ENCODE data around the gene ANKRD44.

Gene ANKRD44

GRCh38 chr2:197339496-197340220, 29.1 kb upstream of the ANKRD44 start:
- Histone ChIP-seq H4K91ac (ENCODE audit: low read length) (no peak overlapping the region), H3K79me1 (replicated peaks; ENCODE audit: low read length, poor library complexity, severe bottlenecking) (no peaks in the 10 kb centered on the region), H2BK5ac (ENCODE audit: low read depth, low read length, poor library complexity, severe bottlenecking) (no peak overlapping the region), H3K14ac (ENCODE audit: low read length in 2 of 2) (no peak overlapping the region), H2BK12ac (ENCODE audit: low read length in 2 of 2) (no peak overlapping the region), H3K9me3 (ENCODE audit: control insufficient read depth, low read length) (no peaks in the 10 kb centered on the region), H3K18ac (ENCODE audit: low read depth in 1 of 2, low read length in 2 of 2) (no peak overlapping the region), H2AFZ (ENCODE audit: low read depth, low read length) (no peak overlapping the region), H3K36me3 (ENCODE audit: control insufficient read depth in 1 of 2, insufficient read depth in 2 of 2, low read depth in 1 of 2, low read length in 2 of 2) (no peaks in the 10 kb centered on the region), H3K9ac (ENCODE audit: low read length) (no peak overlapping the region), H3K4me2 (ENCODE audit: low read length, poor library complexity, severe bottlenecking) (no peak overlapping the region), H3K23ac (ENCODE audit: low read length in 2 of 2) (no peak overlapping the region), H2AK5ac (ENCODE audit: low read length, severe bottlenecking) (no peak overlapping the region), H3K4me3 (ENCODE audit: insufficient read depth in 1 of 2, low read depth in 1 of 2, low read length in 2 of 2) (no peak overlapping the region), H3K27ac (ENCODE audit: low read length, poor library complexity, severe bottlenecking) (no peak overlapping the region), H2BK15ac (ENCODE audit: low read depth, poor library complexity, severe bottlenecking) (no peak overlapping the region), H3K27me3 (ENCODE audit: control insufficient read depth in 1 of 2, insufficient read depth in 1 of 2, low read length in 2 of 2) (peaks cover 0 to 3% of the 10 kb centered on the region in 2 experiments), H4K8ac (ENCODE audit: low read length) (no peak overlapping the region), H3K4ac (ENCODE audit: low read depth in 1 of 2, low read length in 2 of 2) (no peak overlapping the region), H3K4me1 (ENCODE audit: control insufficient read depth, insufficient read depth, low read depth, low read length) (no peaks in the 10 kb centered on the region), H2BK120ac (ENCODE audit: low read depth, low read length) (no peak overlapping the region)
- 96% methylated on average over 4 of the region's 7 CpGs for WGBS
- DNase-seq: no peak

- no peak overlapping the region for H2BK12ac ChIP-seq (ENCODE audit: low read length in 2 of 2)
Observed at GRCh38 chr2:197339016-197339415, 28.4 kb upstream of the ANKRD44 start.

GRCh38 chr2:197332641-197333040, 22.1 kb upstream of the ANKRD44 start:
- no peaks in the 10 kb centered on the region for H3K36me3 ChIP-seq (ENCODE audit: control insufficient read depth in 1 of 2, insufficient read depth in 2 of 2, low read depth in 1 of 2, low read length in 2 of 2)
- no peak overlapping the region for H3K4me2 ChIP-seq (ENCODE audit: low read length, poor library complexity, severe bottlenecking)
- H2BK15ac ChIP-seq (ENCODE audit: low read depth, poor library complexity, severe bottlenecking): no peak overlapping the region
- H2BK5ac ChIP-seq (ENCODE audit: low read depth, low read length, poor library complexity, severe bottlenecking): no peak overlapping the region
- no peak overlapping the region for H2AK5ac ChIP-seq (ENCODE audit: low read length, severe bottlenecking)
- H3K27ac ChIP-seq (ENCODE audit: low read length, poor library complexity, severe bottlenecking): no peak overlapping the region
- no peaks in the 10 kb centered on the region for H3K79me1 ChIP-seq (replicated peaks; ENCODE audit: low read length, poor library complexity, severe bottlenecking)
- H3K4me1 ChIP-seq (ENCODE audit: control insufficient read depth, insufficient read depth, low read depth, low read length): no peaks in the 10 kb centered on the region
- no peak overlapping the region for H4K8ac ChIP-seq (ENCODE audit: low read length)
- no peak overlapping the region for H3K18ac ChIP-seq (ENCODE audit: low read depth in 1 of 2, low read length in 2 of 2)
- 90% methylated on average over 1 of the region's 2 CpGs for WGBS
- no peak overlapping the region for H4K91ac ChIP-seq (ENCODE audit: low read length)
- H3K4ac ChIP-seq (ENCODE audit: low read depth in 1 of 2, low read length in 2 of 2): no peak overlapping the region
- no peak overlapping the region for H3K14ac ChIP-seq (ENCODE audit: low read length in 2 of 2)
- no peak overlapping the region for H3K9ac ChIP-seq (ENCODE audit: low read length)
- H2AFZ ChIP-seq (ENCODE audit: low read depth, low read length): no peak overlapping the region
- H3K4me3 ChIP-seq (ENCODE audit: insufficient read depth in 1 of 2, low read depth in 1 of 2, low read length in 2 of 2): no peak overlapping the region
- no peak overlapping the region for H2BK120ac ChIP-seq (ENCODE audit: low read depth, low read length)
- H3K23ac ChIP-seq (ENCODE audit: low read length in 2 of 2): no peak overlapping the region
- no peaks in the 10 kb centered on the region for H3K9me3 ChIP-seq (ENCODE audit: control insufficient read depth, low read length)
- no peak overlapping the region for H2BK12ac ChIP-seq (ENCODE audit: low read length in 2 of 2)
- no peaks in the 10 kb centered on the region for H3K27me3 ChIP-seq (ENCODE audit: control insufficient read depth in 1 of 2, insufficient read depth in 1 of 2, low read length in 2 of 2)
- DNase-seq: no peak

More at GRCh38 chr2:197339016-197339415, 28.4 kb upstream of the ANKRD44 start:
- H3K4me2 ChIP-seq (ENCODE audit: low read length, poor library complexity, severe bottlenecking): no peak overlapping the region
- H3K27me3 ChIP-seq (ENCODE audit: control insufficient read depth in 1 of 2, insufficient read depth in 1 of 2, low read length in 2 of 2): peaks cover 0 to 3% of the 10 kb centered on the region in 2 experiments
- 92% methylated on average over 8 of the region's 8 CpGs for WGBS
- H4K8ac ChIP-seq (ENCODE audit: low read length): no peak overlapping the region
- H2AK5ac ChIP-seq (ENCODE audit: low read length, severe bottlenecking): no peak overlapping the region
- H3K23ac ChIP-seq (ENCODE audit: low read length in 2 of 2): no peak overlapping the region
- H4K91ac ChIP-seq (ENCODE audit: low read length): no peak overlapping the region
- no peak overlapping the region for H3K4ac ChIP-seq (ENCODE audit: low read depth in 1 of 2, low read length in 2 of 2)
- no peak overlapping the region for H3K14ac ChIP-seq (ENCODE audit: low read length in 2 of 2)
- H3K27ac ChIP-seq (ENCODE audit: low read length, poor library complexity, severe bottlenecking): no peak overlapping the region
- H2AFZ ChIP-seq (ENCODE audit: low read depth, low read length): no peak overlapping the region
- H2BK5ac ChIP-seq (ENCODE audit: low read depth, low read length, poor library complexity, severe bottlenecking): no peak overlapping the region
- H3K36me3 ChIP-seq (ENCODE audit: control insufficient read depth in 1 of 2, insufficient read depth in 2 of 2, low read depth in 1 of 2, low read length in 2 of 2): no peaks in the 10 kb centered on the region
- no peak overlapping the region for H2BK120ac ChIP-seq (ENCODE audit: low read depth, low read length)
- DNase-seq: no peak
- H3K79me1 ChIP-seq (replicated peaks; ENCODE audit: low read length, poor library complexity, severe bottlenecking): no peaks in the 10 kb centered on the region
- no peak overlapping the region for H3K9ac ChIP-seq (ENCODE audit: low read length)
- no peak overlapping the region for H3K18ac ChIP-seq (ENCODE audit: low read depth in 1 of 2, low read length in 2 of 2)
- H3K9me3 ChIP-seq (ENCODE audit: control insufficient read depth, low read length): no peaks in the 10 kb centered on the region
- no peak overlapping the region for H3K4me3 ChIP-seq (ENCODE audit: insufficient read depth in 1 of 2, low read depth in 1 of 2, low read length in 2 of 2)
- no peaks in the 10 kb centered on the region for H3K4me1 ChIP-seq (ENCODE audit: control insufficient read depth, insufficient read depth, low read depth, low read length)
- H2BK15ac ChIP-seq (ENCODE audit: low read depth, poor library complexity, severe bottlenecking): no peak overlapping the region

GRCh38 chr2:197328461-197328860, 17.9 kb upstream of the ANKRD44 start:
- Histone ChIP-seq H3K4me2 (ENCODE audit: low read length, poor library complexity, severe bottlenecking) (no peak overlapping the region), H2BK15ac (ENCODE audit: low read depth, poor library complexity, severe bottlenecking) (no peak overlapping the region), H3K9ac (ENCODE audit: low read length) (no peak overlapping the region), H3K4ac (ENCODE audit: low read depth in 1 of 2, low read length in 2 of 2) (no peak overlapping the region), H3K79me1 (replicated peaks; ENCODE audit: low read length, poor library complexity, severe bottlenecking) (no peaks in the 10 kb centered on the region), H3K27ac (ENCODE audit: low read length, poor library complexity, severe bottlenecking) (no peak overlapping the region), H2BK120ac (ENCODE audit: low read depth, low read length) (no peak overlapping the region), H3K18ac (ENCODE audit: low read depth in 1 of 2, low read length in 2 of 2) (no peak overlapping the region), H3K9me3 (ENCODE audit: control insufficient read depth, low read length) (no peaks in the 10 kb centered on the region), H4K8ac (ENCODE audit: low read length) (no peak overlapping the region), H3K4me3 (ENCODE audit: insufficient read depth in 1 of 2, low read depth in 1 of 2, low read length in 2 of 2) (no peak overlapping the region), H4K91ac (ENCODE audit: low read length) (no peak overlapping the region), H2AFZ (ENCODE audit: low read depth, low read length) (no peak overlapping the region), H3K27me3 (ENCODE audit: control insufficient read depth in 1 of 2, insufficient read depth in 1 of 2, low read length in 2 of 2) (peaks cover 0 to 3% of the 10 kb centered on the region in 2 experiments), H3K14ac (ENCODE audit: low read length in 2 of 2) (no peak overlapping the region), H2BK12ac (ENCODE audit: low read length in 2 of 2) (no peak overlapping the region), H3K23ac (ENCODE audit: low read length in 2 of 2) (no peak overlapping the region), H2BK5ac (ENCODE audit: low read depth, low read length, poor library complexity, severe bottlenecking) (no peak overlapping the region), H2AK5ac (ENCODE audit: low read length, severe bottlenecking) (no peak overlapping the region), H3K36me3 (ENCODE audit: control insufficient read depth in 1 of 2, insufficient read depth in 2 of 2, low read depth in 1 of 2, low read length in 2 of 2) (no peaks in the 10 kb centered on the region), H3K4me1 (ENCODE audit: control insufficient read depth, insufficient read depth, low read depth, low read length) (peaks cover 3% of the 10 kb centered on the region)
- WGBS: 91% methylated on average over 5 of the region's 5 CpGs
- DNase-seq: no peak
